Natural killer cell (primary cell): ENCODE results near the gene SASH3. TPM values are rescaled to one million over a fixed set of nuclear protein-coding genes. Genes with fewer than 3 reads are reported as not detected.

Experiments used
- ATAC-seq, 3 donors: fragments of 150-1000 bp in 2 of 3; fragments of 200-7000 bp in 1 of 3; cut with Tn5 transposase; 1 replicate in 1 of 3; 2 replicates in 2 of 3; pipeline ENCODE4 v1.10.0; 2021; ENCODE audit warnings: mild to moderate bottlenecking in 2 of 3, moderate library complexity in 2 of 3
- DNase-seq, 2 donors: peaks; one replicate each; pipeline versions ENCODE4 v3.0.0 to v3.0.0-alpha.2; 2013 to 2021; ENCODE audit warnings: mixed read lengths in 1 of 2
- H3K27ac ChIP-seq: one replicate; pipeline ENCODE4 v1.5.1; 2013; ENCODE audit warnings: mild to moderate bottlenecking, low read length
- H3K27me3 ChIP-seq: one replicate; pipeline ENCODE4 v1.6.1; 2013; ENCODE audit warnings: low read length; ENCODE audit not compliant: control insufficient read depth, insufficient read depth
- H3K36me3 ChIP-seq: one replicate; pipeline ENCODE4 v1.6.1; 2013; ENCODE audit warnings: low read length; ENCODE audit not compliant: control insufficient read depth, insufficient read depth
- H3K4me1 ChIP-seq: one replicate; pipeline ENCODE4 v1.6.1; 2013; ENCODE audit warnings: low read length; ENCODE audit not compliant: control insufficient read depth, insufficient read depth
- H3K4me3 ChIP-seq: one replicate; pipeline ENCODE4 v1.5.1; 2013; ENCODE audit warnings: low read length
- H3K9me3 ChIP-seq: one replicate; pipeline ENCODE4 v1.6.1; 2013; ENCODE audit warnings: low read length; ENCODE audit not compliant: control insufficient read depth, insufficient read depth
- H3K27ac Mint-ChIP-seq, 2 donors: one replicate each; pipeline ENCODE4 v1.8.0; 2022; ENCODE audit warnings: mild to moderate bottlenecking in 2 of 2, mixed read lengths in 2 of 2, moderate library complexity in 1 of 2
- H3K27me3 Mint-ChIP-seq, 2 donors: one replicate each; pipeline ENCODE4 v1.8.0; 2022; ENCODE audit warnings: low read depth in 2 of 2, mixed read lengths in 2 of 2
- H3K36me3 Mint-ChIP-seq: one replicate; pipeline ENCODE4 v1.8.0; 2022; ENCODE audit warnings: mixed read lengths
- H3K4me1 Mint-ChIP-seq, 2 donors: one replicate each; pipeline ENCODE4 v1.8.0; 2022; ENCODE audit warnings: mixed read lengths in 2 of 2
- H3K4me3 Mint-ChIP-seq: one replicate; pipeline ENCODE4 v1.8.0; 2022; ENCODE audit warnings: mild to moderate bottlenecking, moderate library complexity, mixed read lengths
- H3K9me3 Mint-ChIP-seq, 2 donors: one replicate each; pipeline ENCODE4 v1.8.0; 2022; ENCODE audit warnings: mixed read lengths in 2 of 2
- WGBS: methylation state at CpG from one replicate; pipeline ENCODE4 v1.1.7; 2013; ENCODE audit warnings: missing lambda C conversion rate; ENCODE audit not compliant: insufficient coverage; 5-methylcytosine and 5-hydroxymethylcytosine counted together
- intact Hi-C: fragments of 100-400 bp; cut with micrococcal nuclease; formaldehyde crosslinking; loops from one replicate; pipeline ENCODE4 v1.14.2; 2022
- total RNA-seq, 4 donors: library from RNA; stranded (reverse); fragments of 120-200 nt in 1 of 4; gene quantifications; one replicate each; pipeline versions ENCODE4 v1.2.3 to v1.2.4, GENCODE V29; 2013 to 2022
- TF ChIP-seq, protein P1 (sequence below): fragments of 200-600 bp; IDR thresholded peaks from one replicate; pipeline ENCODE4 v1.8.0; 2022; ENCODE audit warnings: antibody characterized with exemption

The SASH3 gene
- total RNA-seq, 3 donors from 2014 or later (not counting 1 experiment from before 2014, with no cell fraction given) = 356 to 403 (median 392) TPM

DNA sequence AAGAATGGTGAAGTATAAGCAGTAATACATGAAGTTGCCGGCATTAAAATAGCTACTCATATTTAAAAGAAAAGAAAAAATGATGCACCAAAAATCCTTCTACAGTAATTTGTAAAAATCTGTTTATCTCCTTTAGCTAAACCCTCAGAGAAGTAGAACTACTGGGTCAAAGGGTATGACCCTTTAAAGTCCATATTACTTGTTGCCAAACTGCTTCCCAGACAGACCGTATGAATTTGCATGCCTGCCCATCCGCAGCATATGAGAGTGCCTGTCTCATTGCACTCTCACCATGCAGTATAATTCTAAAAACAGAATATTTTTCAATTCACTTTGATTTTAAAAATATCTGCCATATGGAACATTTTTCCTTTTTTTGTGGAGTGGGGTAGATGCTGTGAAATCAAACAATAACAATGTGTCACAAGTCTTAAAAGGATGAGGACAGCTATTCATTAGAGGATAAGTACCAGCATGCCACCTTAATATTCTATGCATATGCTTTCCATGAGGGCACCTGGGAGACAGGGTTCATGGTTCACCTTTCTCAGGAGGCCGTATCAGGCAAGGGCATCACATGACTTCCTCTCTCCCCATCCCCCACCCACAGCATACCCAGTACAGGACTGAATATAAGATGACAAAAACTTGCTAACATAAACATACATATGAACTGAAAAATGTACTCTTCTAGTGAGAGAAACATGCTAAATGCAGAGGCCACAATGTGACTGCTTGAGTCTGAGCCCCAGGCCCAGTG, 46.2 kb downstream of the SASH3 start:
- Mint-ChIP-seq H3K36me3 (no peaks in the 10 kb centered on the region), H3K9me3 (no peaks in the 10 kb centered on the region), H3K4me1 (no peaks in the 10 kb centered on the region), H3K4me3 (no peak overlapping the region), H3K27me3 (peaks cover 0 to 21% of the 10 kb centered on the region in 2 donors), H3K27ac (no peak overlapping the region)
- peak in 1 of 2 donors; percentile 33 for DNase-seq
- TF ChIP-seq, protein P1, sequence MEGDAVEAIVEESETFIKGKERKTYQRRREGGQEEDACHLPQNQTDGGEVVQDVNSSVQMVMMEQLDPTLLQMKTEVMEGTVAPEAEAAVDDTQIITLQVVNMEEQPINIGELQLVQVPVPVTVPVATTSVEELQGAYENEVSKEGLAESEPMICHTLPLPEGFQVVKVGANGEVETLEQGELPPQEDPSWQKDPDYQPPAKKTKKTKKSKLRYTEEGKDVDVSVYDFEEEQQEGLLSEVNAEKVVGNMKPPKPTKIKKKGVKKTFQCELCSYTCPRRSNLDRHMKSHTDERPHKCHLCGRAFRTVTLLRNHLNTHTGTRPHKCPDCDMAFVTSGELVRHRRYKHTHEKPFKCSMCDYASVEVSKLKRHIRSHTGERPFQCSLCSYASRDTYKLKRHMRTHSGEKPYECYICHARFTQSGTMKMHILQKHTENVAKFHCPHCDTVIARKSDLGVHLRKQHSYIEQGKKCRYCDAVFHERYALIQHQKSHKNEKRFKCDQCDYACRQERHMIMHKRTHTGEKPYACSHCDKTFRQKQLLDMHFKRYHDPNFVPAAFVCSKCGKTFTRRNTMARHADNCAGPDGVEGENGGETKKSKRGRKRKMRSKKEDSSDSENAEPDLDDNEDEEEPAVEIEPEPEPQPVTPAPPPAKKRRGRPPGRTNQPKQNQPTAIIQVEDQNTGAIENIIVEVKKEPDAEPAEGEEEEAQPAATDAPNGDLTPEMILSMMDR = no peak
- intact Hi-C loops = no loop called here
- Histone ChIP-seq H3K36me3 (no peaks in the 10 kb centered on the region), H3K4me3 (no peak overlapping the region), H3K4me1 (no peaks in the 10 kb centered on the region), H3K27me3 (no peaks in the 10 kb centered on the region), H3K27ac (no peak overlapping the region), H3K9me3 (no peaks in the 10 kb centered on the region)
- ATAC-seq = no peak
- WGBS = 88% methylated on average over 1 of the region's 4 CpGs

DNA sequence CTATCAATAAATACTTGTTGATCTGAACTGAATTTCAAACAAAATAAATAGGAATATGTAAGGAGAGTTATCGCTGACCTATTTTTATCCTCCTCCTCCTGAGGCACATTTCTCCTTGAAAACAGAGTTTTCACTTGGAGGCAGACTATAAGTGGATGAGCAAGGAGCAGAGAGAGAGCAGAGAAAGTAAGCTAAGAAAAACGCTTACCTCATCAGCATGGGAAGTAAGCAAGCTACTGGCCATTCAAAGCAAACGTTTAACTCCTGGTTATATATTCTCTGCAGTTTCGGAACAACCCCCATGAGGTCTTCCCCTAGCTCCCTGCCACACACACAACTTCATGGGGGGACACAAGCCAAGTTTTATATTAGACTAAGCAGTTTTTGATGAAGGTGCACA, 50.7 kb downstream of the SASH3 start:
- H3K27ac Mint-ChIP-seq = no peak overlapping the region
- no peak overlapping the region for H3K4me3 Mint-ChIP-seq
- TF ChIP-seq, protein P1 = no peak
- H3K27me3 Mint-ChIP-seq = peaks cover 0 to 23% of the 10 kb centered on the region in 2 donors
- no peaks in the 10 kb centered on the region for H3K9me3 Mint-ChIP-seq
- H3K36me3 ChIP-seq = no peaks in the 10 kb centered on the region
- no peaks in the 10 kb centered on the region for H3K36me3 Mint-ChIP-seq
- H3K27me3 ChIP-seq = no peaks in the 10 kb centered on the region
- 100% methylated on average over 1 of the region's 4 CpGs for WGBS
- H3K9me3 ChIP-seq = no peaks in the 10 kb centered on the region
- intact Hi-C loops = no loop called here
- no peaks in the 10 kb centered on the region for H3K4me1 ChIP-seq
- H3K4me3 ChIP-seq = no peak overlapping the region
- no peak for ATAC-seq
- H3K27ac ChIP-seq = no peak overlapping the region
- H3K4me1 Mint-ChIP-seq = no peaks in the 10 kb centered on the region
- no peak for DNase-seq

DNA sequence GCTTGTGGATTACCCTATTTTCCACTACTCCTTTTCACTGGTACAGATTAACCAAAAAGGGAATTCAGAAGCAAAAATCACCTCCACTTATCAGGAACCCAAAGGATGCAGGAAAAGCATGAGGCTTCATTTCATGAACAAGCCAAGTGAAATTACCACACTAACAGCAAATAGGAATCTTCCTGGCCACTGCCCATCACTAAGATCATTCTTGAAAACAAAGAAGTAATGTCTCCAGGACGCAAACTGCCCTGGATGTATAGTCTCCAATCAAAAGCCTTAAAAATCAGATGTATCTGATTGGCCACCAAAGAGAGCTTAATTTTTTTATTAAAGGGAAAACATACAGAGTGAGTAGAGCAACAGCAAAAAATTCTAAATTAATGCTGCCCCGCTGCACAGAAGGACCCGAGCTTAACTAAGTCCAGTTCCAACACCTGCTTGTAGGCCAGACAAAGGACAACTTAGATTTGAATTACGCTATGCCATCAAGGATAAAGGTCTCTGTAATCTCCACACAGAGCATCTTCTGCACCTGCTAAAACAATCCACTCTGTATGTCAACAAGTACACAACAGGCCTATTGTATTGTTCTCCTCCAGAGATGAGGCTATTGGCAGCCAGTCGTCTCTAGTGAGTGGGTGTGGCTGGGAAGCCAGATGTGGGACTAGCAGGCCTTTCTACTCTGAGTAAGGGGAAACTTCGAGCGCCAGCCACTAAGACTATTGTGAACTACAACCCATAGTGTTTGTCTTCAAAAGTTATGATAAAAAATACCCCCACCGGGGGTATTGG, 51.5 kb downstream of the SASH3 start:
- ATAC-seq = no peak
- no peaks in the 10 kb centered on the region for H3K4me1 Mint-ChIP-seq
- whole genome bisulfite sequencing = 95% methylated on average over 4 of the region's 8 CpGs
- H3K36me3 ChIP-seq = no peaks in the 10 kb centered on the region
- H3K27ac ChIP-seq = no peak overlapping the region
- DNase-seq = no peak
- H3K27me3 ChIP-seq = no peaks in the 10 kb centered on the region
- no peaks in the 10 kb centered on the region for H3K9me3 Mint-ChIP-seq
- intact Hi-C loops = no loop called here
- H3K9me3 ChIP-seq = no peaks in the 10 kb centered on the region
- no peak overlapping the region for H3K4me3 ChIP-seq
- H3K27ac Mint-ChIP-seq = no peak overlapping the region
- H3K4me1 ChIP-seq = no peaks in the 10 kb centered on the region
- peaks cover 0 to 23% of the 10 kb centered on the region in 2 donors for H3K27me3 Mint-ChIP-seq
- no peaks in the 10 kb centered on the region for H3K36me3 Mint-ChIP-seq
- TF ChIP-seq, protein P1 = no peak
- H3K4me3 Mint-ChIP-seq = no peak overlapping the region
